Ureter (tissue), 1 donor: ENCODE results near the gene CIRBP. TPM values are rescaled to one million over a fixed set of nuclear protein-coding genes. Genes with fewer than 3 reads are reported as not detected.

Experiments
- DNase-seq: peaks from one replicate; pipeline ENCODE4 v3.0.0-alpha.2; 2020; ENCODE audit warnings: low spot score
- total RNA-seq: library from RNA; stranded (reverse); gene quantifications from one replicate; pipeline ENCODE4 v1.2.4, GENCODE V29; 2023
- donor health status: DM: yes; HTN: yes; CAD: no.

CIRBP gene
- total RNA-seq, 1 donor from 2014 or later = 524 TPM

DNA sequence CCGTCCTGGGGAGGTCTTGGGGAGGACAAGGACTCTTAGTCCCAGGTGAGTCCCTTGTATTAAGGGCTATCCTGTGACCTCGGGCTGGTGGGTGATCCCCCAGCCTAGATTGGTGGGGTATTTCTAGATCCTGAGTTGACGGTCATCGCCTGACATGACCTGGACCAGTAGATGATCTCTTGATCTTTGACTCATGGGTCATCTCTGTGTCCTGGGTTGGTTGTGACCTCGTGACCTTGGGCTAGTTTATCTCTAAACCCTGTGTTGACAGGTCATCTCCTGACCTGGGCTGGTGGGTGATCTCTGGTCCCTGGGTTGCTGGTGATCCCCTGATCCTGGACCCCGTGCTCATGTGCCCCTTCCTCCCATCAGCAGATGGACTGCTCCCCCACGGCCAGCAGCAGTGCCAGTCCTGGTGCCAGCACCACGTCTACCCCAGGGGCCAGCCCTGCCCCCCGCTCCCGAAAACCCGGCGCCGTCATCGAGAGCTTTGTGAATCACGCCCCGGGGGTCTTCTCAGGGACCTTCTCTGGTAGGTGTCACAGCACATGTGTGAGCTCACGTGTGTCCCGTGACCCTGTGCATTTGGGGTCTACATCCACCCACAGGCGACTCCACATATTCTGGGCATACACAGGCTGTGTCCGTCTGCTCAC, 14.5 kb upstream of the CIRBP start:
- DNase-seq = no peak

GRCh38 chr19:1255186-1256161, 13.7 kb upstream of the CIRBP start:
- no peak for DNase-seq

DNA sequence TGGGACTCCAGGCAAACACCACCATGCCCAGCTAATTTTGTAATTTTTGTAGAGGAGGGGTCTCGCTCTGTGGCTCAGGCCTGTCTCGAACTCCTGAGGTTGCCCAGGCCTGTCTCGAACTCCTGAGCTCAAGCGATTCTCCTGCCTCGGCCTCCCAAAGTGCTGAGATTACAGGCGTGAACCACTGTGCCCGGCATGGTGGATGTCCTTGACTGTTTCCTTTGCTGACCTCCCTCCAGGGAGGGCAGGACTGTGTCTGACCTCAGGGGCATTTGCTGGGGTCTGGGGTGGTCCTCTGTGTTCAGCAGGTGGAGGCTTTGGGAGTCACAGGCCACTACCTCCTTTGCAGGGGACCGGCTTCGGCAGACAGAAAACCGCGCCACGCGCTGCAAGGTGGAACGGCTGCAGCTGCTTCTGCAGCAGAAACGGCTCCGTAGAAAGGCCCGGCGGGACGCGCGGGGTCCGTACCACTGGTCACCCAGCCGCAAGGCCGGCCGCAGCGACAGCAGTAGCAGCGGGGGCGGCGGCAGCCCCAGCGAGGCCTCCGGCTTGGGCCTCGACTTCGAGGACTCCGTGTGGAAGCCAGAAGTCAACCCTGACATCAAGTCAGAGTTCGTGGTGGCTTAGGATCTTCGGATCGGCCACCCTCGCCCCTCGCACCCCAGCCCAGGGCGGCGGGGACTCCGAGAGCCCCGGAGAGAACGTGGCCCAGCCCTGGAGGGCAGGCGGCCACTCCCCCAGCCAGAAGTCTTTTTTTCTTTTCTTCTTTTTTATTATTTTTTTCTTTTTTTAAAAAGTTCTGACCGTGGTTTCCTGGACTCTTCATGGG, 12.3 kb upstream of the CIRBP start:
- DNase-seq = no peak

- no peak for DNase-seq
Measured at GRCh38 chr19:1257475-1258162, 11.5 kb upstream of the CIRBP start.

DNA sequence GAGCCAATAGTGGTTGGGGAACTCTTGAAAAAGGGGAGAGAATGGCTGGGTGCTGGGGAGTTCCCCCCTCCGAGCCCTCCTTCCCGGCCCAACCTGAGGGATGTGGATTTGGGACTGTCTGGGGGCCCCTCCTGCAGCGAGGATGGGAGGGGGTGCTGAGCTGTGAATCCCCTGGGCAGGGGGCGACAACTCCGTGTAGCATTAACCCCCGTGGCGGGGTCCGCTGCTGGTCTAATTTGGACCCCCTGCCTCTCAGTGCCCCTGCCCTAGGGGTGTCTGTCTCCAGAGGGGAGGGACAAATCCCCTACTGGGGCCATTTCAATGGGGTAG, 11.0 kb upstream of the CIRBP start:
- no peak for DNase-seq

- no peak for DNase-seq
Measured at GRCh38 chr19:1258707-1259205, 10.4 kb upstream of the CIRBP start.

DNA sequence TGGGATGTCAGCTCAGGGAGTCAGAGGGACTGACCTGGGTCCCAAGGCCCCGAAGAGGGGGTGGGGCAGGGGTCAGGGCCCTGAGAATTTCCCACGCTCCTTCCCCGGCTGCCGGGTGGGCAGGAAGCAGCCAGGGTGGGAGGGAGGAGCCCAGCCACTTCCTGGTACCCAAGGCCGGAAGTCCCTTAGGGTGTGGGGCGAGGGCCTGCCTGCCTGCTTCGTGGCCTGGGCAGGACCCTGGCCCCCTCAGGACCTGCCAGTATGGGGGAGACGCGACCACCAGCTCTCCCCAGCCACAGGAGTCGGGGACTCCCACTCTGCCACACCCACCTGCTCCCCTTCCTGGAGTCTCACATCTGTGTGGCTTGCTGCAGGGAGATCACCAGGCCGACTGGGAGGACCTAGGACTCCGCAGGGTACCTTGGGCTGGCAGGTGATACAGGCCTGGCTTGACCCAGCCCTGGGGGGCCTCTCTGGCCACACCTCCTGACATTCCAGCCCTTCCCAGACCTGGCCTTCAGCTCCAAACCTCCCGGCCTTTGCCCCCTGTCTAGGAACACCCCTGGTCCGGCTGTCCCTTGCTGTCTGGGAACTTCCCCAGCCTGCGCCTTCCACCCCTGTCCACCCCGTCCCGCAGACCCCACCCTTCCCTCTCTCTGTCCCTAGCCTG, 9.8 kb upstream of the CIRBP start:
- no peak for DNase-seq

DNA sequence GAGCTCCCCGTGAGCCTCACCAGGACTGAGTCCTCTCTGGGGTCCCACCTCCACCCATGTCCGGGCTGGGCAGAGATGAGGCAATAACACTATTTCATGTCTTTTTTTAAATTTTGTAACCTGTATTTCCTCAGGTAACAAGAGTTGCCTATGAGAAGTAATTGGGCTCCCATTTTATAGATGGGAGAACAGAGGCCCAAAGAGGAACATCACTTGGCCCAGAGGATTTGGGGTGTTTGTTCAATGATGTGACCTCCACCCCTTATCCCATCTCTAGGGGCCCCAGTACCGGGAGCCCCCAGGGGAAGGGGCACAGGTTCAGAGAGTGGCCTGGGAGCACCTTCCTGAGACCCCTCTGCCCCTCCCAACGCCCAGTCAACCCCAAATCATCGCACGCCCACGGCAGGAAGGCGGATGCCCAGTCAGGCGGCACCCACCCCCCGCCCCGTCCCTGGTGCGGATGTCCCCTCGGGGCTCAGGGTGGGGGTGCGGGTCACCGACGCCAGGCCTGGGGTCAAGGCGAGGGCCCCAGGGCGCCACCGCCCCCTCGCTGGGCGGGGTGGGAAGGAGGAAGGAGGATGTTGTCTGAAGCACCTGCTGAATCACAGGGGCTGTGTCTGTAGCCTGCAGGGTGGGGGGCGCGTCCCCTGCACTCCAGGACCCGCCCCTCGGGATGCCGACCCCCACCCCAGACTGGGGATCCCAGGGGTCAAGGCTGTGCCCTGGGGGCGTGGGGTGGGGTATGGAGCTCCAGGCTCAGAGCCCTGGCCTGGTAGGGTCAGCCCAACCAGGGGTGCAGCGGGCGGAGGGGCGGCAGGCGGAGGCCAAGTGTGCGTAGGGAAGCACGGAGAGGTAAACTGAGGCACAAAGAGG, 9.0 kb upstream of the CIRBP start:
- no peak for DNase-seq

DNA sequence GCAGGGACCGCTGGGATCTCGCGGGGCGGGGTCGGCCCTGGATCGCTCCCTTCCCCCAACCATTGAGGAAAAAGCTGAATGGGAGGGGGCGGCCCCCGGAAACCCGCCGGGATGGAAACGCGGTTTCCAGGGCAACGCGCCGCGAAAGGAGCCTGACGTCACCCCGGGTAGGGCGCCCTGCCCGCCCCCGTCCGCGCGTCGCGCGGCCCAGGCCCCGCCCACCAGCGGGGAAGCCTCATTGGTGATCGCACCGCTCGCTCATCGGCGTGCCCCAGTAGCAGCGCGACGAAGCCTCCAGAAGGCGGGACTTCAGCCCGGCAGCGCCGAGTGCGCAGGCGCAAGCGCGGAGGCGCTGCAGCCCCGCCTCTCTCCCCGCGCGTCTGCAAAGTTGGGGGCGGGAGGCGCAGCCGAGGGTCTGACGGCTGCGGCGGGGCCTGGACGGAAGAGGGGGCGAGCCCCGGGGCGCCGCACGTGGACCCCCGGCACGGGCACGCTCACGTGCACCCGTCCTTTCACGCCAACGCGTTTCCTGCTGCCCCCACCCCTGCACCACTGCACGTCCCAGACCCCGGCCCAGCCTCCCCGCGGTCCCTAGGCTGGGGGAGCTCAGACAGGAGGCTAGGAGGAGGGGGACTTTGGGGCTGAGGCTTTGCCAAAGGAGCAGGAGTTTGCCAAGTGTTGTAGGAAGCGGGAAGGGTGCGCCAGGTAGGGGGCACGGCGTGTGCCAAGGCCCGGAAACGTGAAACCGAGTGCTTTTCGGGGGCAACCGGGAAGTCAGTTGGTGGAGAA, 8.2 kb upstream of the CIRBP start:
- DNase-seq = peak; percentile 97

DNA sequence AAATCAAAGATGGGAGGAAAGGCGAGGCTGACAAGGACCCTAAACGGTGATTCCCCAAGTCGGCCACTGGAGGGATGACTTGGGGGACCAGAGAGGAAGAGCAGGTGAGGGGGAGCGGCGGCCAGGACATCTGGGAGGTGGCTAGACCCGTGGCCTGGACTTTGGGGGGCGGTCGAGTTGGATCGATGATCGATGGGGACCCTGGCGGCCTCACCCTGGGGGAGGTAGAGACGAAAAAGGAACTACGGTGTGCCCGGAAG, 7.7 kb upstream of the CIRBP start:
- no peak for DNase-seq

- no peak for DNase-seq
Measured at GRCh38 chr19:1261798-1262622, 7.1 kb upstream of the CIRBP start.

DNA sequence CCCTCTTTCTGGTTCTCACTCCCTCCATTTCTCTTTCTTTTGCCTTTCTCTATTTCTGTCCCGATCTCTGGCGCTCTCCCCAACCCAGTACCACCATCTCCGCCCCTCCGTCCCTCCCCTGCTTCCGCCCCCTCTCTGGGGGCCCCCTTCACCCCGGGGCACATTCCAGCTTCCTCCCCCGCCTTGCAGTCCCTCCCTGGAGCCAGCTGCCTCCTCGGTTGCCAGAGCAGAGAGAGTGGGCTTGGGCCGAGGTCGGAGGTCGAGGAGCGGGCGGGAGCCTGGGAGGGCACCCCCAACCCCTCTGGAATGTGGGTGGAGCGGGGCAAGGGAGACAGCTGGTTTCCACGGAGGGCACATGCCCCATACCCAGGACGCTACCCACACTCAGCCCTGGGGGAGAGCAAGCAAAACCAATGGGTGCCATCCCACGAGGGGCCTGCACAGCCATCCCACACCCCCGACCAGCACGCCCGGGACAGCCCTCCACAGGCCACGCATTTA, 6.5 kb upstream of the CIRBP start:
- no peak for DNase-seq

GRCh38 chr19:1263188-1263587, 5.9 kb upstream of the CIRBP start:
- no peak for DNase-seq

DNA sequence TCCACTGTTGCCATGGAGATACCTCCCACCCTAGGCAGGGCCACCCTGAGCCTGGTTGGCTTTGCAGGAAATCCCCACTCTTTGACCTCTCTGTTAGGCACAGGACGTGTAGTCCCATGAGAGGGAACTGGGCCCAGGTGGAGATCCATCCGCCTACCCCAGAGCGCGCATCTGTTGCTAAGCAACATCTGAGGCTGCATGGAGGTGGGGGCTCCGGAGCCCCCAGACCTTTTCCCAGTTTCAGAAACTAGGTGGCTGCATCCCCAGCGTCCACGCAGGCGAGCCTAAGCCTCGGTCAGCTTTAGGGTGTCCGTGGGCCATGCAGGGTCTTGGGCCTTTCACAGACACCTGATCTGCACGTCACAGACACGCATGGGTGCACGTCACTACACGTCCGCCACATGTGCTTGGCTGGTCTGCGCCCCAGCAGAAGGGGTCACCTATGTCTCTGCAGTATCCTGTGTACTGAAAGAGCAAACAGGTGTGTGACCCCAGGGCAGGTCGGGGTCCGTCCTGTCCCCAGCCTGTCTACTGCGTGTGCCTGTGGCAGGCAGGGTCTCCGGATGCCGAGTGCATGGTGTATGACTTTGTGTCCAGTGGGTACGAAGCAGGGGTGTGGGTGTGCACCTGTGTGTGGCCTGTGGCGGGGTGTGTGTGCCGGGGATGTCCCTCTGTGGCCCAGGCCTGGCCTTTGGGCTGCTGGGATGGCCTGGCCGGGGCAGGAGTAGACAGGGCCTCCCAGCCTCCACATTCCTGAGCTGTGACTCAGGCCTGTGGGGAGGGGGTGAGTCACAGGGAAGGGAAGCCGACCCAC, 4.1 kb upstream of the CIRBP start:
- DNase-seq = peak; percentile 80

GRCh38 chr19:1265615-1266128, 3.5 kb upstream of the CIRBP start:
- peak; percentile 79 for DNase-seq

GRCh38 chr19:1266129-1266915, 2.8 kb upstream of the CIRBP start:
- DNase-seq = peak; percentile 90
